Fibroblast of villous mesenchyme (primary cell): ENCODE results near the gene PSMF1. TPM values are rescaled to one million over a fixed set of nuclear protein-coding genes. Genes with fewer than 3 reads are reported as not detected.

ENCODE experiments used
- DNase-seq: peaks from one replicate; pipeline ENCODE4 v3.0.0-alpha.2; 2010; ENCODE audit warnings: low read depth
- H3K4me3 ChIP-seq: 2 replicates; pipeline ENCODE4 v1.5.1; 2011; ENCODE audit warnings: low read depth, mild to moderate bottlenecking, low read length
- total RNA-seq: library from RNA; depleted of rRNA; stranded (reverse); fragments of >200 nt; gene quantifications from 2 replicates; pipeline ENCODE4 v1.2.3, GENCODE V29; 2012
- TF ChIP-seq, protein P1 (sequence below): IDR thresholded peaks from 2 replicates; pipeline ENCODE4 v1.5.1; 2012; ENCODE audit warnings: low read depth, mild to moderate bottlenecking, low read length; ENCODE audit not compliant: insufficient read depth

The PSMF1 gene
- total RNA-seq, 1 donor, result 35.4 TPM

DNA sequence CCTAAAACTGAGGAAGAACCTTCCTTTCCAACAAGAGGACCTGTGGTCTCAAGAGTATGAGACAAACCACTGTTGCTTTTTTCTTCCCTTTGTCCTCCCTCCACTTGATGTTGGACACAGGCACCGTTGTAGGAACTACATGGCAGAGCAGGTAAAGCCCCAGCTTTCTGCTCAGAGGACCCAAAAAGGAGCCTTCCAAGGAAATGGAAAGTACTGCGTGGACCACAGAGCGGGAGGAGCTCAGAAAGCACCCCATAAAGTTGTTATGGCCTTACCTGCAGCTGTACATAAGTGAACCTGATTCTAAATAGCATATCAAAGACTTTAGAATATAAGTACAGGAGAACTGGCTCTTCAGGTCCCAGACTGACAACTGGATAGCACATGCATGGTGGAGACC lies 36.9 kb downstream of the PSMF1 start:
- TF ChIP-seq, protein P1, sequence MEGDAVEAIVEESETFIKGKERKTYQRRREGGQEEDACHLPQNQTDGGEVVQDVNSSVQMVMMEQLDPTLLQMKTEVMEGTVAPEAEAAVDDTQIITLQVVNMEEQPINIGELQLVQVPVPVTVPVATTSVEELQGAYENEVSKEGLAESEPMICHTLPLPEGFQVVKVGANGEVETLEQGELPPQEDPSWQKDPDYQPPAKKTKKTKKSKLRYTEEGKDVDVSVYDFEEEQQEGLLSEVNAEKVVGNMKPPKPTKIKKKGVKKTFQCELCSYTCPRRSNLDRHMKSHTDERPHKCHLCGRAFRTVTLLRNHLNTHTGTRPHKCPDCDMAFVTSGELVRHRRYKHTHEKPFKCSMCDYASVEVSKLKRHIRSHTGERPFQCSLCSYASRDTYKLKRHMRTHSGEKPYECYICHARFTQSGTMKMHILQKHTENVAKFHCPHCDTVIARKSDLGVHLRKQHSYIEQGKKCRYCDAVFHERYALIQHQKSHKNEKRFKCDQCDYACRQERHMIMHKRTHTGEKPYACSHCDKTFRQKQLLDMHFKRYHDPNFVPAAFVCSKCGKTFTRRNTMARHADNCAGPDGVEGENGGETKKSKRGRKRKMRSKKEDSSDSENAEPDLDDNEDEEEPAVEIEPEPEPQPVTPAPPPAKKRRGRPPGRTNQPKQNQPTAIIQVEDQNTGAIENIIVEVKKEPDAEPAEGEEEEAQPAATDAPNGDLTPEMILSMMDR, result no peak
- DNase-seq, result no peak
- H3K4me3 ChIP-seq, result no peak overlapping the region

DNA sequence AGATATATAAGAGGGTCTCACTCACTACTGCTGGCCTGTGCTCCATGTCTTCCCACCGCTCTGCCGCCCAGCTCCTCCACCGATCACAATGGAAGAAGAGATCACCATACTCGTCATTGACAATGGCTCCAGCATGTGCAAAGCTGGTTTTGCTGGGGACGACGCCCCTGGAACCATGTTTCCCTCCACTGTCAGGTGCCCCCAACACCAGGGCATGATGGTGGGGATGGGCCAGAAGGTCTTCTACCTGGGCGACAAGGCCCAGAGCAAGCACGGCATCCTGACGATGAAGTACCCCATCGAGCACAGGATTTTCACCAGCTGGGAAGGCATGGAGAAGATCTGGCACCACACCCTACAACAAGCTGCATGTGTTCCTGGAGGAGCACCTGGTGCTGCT lies 42.1 kb downstream of the PSMF1 start:
- TF ChIP-seq, protein P1, result no peak
- no peak for DNase-seq
- H3K4me3 ChIP-seq, result no peak overlapping the region

DNA sequence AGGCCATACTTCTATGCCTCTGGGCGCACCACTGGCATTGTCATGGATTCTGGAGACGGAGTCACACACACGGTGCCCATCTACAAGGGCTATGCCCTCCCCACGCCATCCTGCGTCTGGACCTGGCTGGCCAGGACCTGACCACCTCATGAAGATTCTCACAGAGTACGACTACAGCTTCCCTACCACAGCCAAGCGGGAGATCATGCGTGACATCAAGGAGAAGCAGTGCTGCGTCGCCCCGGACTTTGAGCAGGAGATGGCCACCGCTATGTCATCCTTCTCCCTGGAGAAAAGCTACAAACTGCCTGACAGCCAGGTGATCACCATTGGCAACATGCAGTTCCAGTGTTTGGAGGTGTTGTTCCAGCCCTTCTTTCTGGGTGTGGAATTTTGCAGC lies 42.6 kb downstream of the PSMF1 start:
- no peak for DNase-seq
- H3K4me3 ChIP-seq, result no peak overlapping the region
- TF ChIP-seq, protein P1, result no peak

DNA sequence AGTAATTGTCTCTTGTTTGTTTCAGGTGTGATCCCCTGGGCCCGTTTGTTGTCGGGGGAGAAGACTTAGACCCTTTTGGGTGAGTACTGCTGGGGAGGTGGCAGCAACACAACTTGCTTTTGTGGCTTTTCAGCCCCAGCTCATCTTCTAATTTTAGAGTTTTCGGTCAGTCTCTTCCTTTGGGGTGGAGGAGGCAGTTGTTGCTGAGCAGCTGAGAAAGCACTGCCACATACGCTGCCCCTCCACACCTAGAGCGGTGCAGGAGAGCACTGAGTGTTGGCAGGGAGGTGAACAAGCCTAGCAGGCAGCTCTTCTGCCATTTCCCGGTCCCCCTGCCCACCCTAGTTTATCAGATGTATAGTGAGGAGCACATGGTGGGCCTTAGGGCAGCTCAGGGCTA lies 44.7 kb downstream of the PSMF1 start:
- no peak for DNase-seq
- H3K4me3 ChIP-seq, result no peak overlapping the region
- TF ChIP-seq, protein P1, result no peak

DNA sequence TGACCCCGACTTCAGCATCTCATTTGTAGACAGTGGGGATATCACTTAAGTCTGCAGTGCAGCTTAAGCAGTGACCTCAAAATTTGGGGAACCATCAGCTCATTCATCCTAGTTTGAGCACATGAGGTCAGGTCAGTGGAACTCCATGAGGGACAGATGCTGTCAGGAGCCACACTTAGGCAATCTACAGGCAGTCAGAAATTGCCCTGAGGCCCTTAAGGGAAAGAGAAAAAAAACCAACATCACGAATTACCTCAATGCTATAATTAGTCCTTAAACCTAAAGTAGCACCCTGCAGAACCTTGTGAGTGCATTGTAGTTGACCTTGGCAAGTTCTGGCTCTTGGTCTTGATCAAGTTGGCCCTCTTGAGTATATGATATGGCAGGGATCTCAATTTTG lies 45.3 kb downstream of the PSMF1 start:
- no peak overlapping the region for H3K4me3 ChIP-seq
- TF ChIP-seq, protein P1, result no peak
- no peak for DNase-seq

DNA sequence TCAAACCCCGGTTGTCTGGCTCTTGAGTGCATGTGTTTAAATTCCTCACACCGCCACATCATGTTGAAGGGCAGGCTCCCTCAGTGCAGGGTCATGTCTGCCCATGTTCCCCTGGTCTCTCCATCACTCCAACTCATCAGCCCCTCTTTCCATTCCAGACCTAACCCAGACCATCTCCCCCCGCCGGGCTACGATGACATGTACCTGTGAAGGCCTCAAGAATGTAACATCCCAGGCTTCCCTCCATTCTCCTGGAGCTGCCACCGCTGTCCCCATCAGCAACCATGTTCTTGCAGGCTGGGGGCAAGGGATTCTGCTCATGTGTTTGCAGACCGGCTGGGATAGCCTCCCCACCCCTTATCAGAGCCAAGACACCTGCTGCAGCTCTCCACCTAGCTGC lies 46.5 kb downstream of the PSMF1 start:
- DNase-seq, result no peak
- no peak overlapping the region for H3K4me3 ChIP-seq
- TF ChIP-seq, protein P1, result no peak

DNA sequence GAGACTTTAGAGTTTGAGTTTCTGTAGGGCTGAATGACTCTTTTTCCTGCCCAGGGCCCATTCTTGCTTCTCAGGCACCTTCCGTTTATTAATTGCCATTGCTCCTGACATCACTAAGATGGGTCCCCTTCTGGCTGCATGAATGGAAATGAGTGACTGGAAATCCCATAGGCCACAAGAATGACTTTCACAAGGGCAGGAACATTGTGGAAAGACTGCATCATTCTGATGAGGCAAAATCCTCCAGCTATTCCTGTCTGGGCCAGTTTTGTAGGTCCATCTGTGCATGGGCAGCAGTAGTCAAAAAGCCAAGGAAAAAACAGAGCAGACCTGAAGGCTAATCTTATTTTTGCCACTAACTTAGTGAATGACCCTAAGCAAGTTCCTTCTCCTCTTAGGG lies 47.1 kb downstream of the PSMF1 start:
- TF ChIP-seq, protein P1, result no peak
- DNase-seq, result no peak

More for the DNA sequence above, 47.1 kb downstream of the PSMF1 start:
- no peak overlapping the region for H3K4me3 ChIP-seq
